NCI-H1092 (cell line): ENCODE measurements around the gene MED25.

Source experiments
- DNase-seq: peaks from one replicate; lab custom pipeline; 2025; lab: John Stamatoyannopoulos, UW

The MED25 gene

DNA sequence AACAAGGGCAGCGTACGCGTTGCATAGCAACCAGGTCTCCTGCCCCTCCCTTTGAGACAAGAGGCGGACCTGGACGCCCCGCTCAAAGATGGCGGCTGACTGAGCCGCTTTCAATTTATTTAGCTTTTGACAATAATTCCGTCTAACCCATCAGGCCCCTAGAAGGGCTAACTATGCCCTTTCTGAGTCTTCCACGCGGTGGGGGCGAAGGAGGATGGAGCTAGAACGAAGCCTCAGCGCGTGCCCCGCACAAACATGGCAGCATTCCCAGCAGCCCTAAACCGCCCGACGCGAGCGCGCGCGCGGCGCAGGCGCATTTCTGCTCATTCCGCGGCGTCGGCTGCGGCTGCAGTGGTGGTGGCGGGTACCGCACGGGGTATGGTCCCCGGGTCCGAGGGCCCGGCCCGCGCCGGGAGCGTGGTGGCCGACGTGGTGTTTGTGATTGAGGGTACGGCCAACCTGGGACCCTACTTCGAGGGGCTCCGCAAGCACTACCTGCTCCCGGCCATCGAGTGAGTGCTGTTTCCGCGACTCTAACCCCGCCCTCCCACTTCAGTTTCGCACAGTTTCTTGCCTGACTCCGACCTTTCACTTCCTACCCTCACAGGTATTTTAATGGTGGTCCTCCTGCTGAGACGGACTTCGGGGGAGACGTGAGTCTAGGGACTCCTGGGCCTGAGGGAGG lies at the start of gene MED25:
MED25 (plus strand) TSS at position 326 of the 685 bp plus-strand sequence; CDS start at position 379, 53 bp downstream.
- DNase-seq: peak; percentile 68

DNA sequence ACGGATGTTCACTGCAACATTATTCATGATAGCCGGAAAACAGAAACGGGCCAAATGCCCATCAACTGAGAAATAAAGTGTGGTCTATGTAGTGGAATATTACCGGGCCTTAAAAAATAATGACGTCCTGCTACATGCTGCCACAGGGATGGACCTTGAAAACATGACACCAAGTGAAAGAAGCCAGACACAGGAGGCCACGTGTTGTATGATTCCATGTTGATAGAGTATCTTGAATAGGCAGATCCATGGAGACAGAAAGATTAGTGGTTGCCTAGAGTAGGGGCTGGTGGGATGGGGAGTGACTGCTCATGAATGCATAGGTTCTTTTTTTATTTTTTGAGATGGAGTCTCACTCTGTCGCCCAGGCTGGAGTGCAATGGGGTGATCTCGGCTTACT lies 47.6 kb upstream of the MED25 start:
- no peak for DNase-seq

DNA sequence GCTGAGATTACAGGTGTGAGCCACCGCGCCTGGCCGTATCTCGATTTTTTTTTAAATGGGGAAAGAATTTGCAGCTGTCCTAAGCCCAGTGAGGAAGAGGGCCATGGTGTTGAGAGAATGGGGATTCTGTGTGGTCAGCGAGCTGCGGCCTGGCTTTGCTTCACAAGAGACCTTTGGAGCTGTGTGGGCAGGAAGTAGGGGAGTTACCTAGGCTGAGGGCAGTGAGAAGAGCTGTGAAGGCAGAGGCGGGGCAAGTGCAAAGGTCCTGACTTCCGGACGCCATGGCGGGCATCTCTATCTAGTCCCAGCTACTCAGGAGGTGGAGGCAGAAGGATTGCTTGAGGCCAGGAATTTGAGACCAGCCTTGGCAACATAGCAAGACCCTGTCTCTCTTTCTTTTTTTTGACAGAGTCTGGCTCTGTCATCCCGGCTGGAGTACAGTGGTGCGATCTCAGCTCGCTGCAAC lies 46.4 kb upstream of the MED25 start:
- DNase-seq: no peak

DNA sequence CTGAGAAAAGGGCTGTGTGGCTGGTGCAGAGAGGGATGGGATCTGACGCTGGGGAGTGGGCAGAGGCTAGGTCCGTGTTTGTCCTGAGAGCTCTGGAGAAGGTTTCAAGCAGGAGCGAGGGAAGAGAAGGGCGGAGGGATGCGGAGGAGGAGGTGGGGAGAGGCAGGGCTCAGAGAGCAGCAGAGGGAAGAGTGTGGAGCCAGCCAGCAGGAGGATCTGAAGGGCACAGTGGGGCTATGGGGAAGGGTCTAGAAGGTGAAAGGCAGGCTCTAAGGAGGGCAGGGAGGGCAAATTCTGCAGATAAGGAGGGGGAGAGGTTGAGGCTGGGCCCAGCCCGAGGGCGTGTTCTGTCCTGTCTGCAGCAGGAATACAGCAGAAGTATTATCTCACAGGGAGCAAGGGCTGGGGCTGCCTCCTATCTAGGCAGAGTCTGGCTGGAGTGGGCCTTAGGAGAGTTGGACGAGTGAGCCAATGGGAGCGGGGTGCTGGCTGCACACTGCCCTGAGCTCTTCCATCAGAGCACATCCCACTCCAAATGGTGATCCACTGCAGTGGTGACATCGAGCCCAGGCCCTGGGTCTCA lies 45.1 kb upstream of the MED25 start:
- no peak for DNase-seq

DNA sequence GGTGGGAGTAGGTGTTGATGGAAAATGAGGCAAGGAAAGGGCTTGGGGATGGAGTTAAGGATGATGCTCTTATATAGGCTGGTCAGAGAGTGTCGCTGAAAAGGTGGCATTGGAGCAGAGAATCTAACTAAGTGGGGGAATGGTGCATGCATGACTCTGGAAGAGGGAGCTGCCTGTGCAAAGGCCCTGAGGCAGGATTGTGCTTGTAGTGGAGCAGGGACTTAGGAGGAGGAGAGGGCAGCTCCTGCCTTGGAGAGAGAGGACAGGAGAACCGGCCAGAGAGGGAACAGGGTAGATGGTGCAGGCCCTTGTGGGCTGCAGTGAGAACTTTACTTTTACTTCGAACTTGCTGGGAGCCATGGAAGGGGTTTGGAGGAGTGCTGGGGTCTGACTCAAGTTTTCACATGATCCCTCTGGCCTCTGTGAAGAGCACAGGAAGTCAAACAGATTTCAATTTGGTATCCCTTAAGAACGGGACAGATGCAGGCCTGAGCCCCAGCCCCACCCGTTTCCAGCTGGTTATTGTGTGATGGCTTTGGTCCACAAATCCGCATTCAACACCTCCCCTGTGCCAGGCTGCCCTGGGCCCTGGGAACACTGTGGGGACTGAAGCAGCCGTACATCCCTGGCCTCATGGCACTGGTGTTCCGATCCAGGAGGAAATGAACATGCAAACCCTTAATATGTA lies 44.3 kb upstream of the MED25 start:
- DNase-seq: no peak

DNA sequence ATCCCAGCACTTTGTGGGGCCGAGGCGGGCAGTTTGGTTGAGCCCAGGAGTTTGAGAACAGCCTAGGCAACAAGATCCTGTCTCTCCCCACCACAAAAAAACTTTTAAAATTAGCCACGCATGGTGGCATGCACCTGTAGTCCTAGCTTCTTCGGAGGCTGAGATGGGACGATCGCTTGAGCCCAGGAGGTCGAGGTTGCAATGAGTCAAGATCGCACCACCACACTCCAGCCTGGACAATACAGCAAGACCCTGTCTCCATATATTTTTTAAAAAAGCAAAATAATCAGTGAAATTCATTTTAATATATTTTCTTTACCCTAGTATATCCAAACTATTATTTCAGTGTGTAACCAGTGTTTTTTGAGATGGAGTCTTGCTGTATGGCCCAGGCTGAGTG lies 43.1 kb upstream of the MED25 start:
- DNase-seq: no peak

DNA sequence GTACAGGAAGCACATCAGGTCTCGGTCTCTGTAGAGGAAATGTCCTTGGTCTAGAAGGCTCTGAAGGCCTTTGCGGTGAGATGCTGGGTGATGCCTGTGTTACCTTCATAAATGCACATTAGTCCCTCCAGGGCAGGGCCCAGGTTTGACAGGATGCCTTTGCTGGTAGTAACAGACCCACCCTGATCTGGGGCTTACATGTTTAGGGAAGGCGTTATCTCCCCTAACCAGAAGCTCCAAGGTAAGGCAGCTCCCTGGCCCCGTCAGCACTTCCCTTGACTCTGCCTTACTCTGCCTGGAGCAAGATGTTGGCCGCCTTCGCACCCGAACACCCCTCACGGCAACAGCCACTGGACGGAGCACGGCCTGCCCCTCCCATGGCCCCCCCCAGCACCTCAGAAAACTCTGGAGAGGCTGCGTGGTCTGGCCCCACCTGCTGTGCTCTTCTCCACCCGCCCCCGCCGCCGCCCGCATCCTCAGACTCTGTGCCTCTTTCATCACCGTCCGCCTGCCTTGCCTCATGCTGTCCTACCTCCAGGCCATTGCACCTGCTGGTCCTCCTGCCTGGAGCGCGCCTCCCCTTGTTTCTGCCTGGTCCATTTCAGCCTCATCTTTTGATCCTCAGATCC lies 42.2 kb upstream of the MED25 start:
- no peak for DNase-seq

DNA sequence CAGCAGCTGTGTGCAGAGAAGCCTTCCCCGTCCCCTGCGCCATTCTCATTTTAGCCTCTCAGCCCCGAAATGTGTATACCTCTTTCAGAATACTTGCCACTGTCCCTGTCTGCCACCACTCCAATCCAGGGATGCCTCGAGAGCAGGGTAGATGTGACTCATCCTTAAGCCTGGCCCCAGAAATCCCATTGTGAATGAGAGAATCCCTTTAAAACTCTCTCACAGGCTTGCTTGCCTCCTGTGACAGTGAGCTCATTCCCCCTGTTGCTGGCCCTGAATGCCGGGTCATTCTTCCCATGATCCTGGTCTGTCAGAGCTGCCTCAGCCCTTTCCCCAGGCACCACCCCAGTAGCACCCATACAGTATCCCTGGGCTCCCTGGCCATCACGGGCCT lies 41.7 kb upstream of the MED25 start:
- no peak for DNase-seq

DNA sequence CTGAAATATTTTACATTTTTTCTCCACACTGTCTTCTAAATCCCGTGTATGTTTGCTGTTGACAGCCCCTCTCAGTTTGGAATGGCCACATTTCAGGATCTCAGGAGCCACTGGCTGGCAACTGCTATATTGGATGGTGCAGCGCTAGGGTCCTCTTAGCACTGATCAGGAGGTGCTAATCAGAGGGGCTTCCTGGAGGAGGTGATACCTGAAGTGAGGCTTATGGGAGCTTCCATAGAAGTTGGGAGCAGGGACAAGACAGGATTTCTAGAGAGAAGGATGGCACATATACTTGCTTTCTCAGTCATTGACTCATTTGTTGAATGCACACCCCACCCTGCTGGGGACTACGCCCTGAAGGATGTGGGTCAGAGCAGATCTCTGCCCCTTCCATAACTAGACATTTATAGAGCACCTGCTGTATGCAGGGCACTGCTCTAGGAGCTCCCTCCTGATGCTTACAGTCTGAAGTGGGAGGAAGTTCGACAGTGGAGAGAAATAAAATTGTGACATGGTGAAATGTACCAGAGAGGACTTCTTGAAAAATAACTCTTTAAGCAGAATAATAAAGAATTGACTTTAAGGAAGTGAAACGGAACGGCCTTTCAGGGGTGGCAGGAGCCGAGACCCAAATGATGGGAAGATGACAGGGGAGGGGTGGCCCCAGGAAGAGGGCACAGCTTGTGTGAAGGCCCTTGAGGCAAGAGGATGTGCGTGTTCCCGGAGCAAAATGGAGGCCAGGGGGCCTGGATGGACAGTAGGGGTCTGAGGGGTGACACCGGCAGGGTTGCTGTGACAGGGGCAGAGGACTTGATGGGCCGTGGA lies 38.1 kb upstream of the MED25 start:
- DNase-seq: no peak

DNA sequence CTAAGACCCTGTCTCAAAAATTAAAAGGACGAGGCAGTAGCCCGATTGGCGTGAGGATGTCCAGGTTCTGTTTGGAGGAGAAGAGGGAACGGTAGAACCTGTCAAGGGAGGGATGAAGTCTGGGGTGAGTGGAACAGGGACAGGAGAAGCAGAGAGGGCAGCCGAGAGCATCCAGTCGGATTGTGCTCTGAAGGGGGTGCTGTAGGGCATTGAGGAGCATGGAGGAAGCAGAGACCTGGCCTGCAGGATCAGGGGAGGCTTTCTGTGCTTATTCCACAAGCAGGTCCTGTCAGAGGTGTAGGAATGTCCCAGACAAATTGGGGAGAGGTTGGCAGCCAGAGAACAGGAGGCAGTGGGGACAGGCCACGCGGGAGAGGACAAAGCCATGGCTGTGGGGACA lies 37.2 kb upstream of the MED25 start:
- DNase-seq: no peak

DNA sequence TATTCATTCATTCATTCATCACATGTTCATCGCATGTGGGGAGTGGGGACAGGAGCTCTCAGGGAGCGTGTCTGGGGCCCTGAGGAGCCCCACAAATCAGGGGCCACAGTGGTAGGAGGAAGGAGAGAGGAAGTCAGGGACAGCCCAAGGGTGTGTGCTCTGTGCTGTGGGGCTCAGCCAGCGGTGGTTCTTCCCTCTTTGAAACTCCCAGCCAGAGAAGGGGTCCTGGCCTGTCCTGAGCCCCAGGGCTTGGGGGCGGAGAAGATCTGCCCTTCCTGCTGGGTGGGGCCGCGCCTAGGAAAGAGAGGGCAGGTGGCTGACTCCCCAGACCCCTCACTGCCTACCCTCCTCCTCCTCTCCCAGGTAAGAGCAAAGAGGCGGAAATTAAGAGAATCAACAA lies 36.7 kb upstream of the MED25 start:
- DNase-seq: no peak

DNA sequence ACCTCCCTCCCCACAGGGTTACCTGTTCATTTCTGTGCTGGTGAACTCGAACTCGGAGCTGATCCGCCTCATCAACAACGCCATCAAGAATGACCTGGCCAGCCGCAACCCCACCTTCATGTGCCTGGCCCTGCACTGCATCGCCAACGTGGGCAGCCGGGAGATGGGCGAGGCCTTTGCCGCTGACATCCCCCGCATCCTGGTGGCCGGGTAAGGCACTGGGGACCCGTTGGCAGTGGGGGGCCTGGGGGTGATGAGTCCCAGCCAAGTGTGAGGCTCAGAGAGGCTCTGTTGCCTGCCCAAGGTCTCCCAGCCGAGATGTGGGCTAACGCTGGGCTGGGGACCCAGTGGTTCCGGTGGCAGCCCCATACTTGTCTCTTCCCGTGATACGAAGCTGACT lies 35.6 kb upstream of the MED25 start:
- DNase-seq: no peak

DNA sequence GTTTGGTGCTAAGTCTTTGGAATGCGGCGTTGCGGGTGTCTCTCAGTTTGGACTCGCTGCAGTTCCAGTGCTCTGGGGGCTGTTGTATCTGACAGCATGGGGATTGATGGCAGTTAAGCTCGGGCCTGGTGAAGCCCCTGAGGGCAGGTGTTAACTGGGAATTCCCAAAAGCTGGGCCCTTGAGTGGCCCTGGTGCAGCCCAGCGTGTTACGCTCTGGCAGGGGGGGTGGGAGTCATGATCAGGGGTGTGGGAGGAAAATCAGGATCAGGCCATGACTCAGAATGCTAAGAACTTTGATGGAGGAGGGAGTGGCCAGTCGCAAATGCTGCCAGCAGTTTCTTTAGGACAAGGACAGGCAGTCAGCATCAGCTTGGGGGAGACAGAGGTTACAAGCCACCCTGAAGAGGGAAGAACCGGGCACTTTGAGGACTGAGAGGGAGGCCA lies 31.7 kb upstream of the MED25 start:
- no peak for DNase-seq

DNA sequence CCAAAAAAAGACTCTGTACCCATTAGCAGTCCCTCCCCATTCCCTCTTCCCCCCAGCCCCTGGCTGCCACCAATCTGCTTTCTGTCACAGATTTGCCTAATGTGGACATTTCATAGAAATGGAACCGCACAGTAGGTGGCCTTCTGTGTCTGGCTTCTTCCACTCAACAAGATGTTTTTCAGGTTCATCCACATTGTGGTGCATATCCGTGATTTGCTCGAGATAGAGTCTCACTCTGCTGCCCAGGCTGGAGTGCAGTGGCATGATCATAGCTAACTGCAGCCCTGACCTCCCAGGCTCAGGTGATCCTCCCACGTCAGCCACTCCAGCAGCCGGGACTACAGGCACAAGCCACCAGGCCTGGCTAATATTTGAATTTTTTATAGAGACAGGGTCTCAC lies 30.3 kb upstream of the MED25 start:
- DNase-seq: no peak

DNA sequence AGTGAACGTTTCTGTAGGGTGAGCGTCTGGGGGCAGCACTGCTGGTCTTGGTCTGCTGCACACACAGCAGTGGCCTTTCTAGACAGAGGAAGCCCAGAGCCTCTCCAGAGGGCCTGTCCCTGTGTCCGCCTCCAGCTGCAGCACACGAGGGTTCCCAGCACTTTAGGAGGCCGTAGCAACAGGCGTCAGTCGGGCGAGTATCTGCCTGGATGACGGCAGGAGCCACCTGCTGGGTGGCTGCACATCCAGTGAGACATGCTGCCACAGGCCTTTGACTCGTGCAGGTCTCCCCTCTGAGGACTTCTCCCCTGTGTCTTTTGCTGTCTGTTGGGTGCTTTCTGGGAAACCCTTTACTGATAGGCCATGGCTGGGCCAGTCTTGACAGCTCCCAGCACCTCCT lies 29.2 kb upstream of the MED25 start:
- no peak for DNase-seq

DNA sequence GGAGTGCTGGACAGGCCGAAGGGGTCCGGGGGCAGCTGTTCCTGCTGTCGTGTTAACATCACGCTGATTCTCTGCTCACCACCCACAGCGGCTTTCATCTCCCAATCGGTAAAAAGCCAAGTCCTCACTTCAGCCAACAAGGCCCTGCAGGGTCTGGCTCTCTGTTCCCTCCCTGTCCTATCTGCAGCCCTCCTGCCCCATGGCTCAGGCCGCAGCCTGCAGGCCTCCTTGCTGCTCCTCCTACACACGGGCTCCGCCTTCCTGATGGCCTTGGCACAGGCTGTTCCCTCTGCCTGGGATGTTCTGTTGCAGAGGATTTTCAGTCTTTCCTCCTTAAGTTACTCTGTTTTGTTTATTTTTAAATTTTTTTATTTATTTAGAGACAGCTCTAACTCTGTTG lies 27.2 kb upstream of the MED25 start:
- DNase-seq: no peak

DNA sequence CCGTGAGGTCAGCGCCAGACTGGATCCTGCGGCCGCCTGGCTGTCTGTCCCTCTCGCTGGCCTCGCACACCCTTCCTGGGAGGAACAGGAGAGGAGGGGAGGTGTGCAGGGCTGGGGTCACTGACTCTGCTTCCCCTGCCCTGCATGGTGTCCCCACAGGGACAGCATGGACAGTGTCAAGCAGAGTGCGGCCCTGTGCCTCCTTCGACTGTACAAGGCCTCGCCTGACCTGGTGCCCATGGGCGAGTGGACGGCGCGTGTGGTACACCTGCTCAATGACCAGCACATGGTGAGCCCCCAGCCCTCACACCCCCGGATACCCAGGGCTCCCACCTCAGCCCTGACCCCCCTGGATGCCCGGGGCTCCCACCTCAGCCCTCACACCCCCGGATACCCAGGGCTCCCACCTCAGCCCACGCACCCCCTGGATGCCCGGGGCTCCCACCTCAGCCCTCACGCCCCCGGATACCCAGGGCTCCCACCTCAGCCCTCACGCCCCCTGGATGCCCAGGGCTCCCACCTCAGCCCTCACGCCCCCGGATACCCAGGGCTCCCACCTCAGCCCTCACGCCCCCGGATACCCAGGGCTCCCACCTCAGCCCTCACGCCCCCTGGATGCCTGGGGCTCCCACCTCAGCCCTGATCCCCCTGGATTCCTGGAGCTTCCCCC lies 26.2 kb upstream of the MED25 start:
- no peak for DNase-seq

DNA sequence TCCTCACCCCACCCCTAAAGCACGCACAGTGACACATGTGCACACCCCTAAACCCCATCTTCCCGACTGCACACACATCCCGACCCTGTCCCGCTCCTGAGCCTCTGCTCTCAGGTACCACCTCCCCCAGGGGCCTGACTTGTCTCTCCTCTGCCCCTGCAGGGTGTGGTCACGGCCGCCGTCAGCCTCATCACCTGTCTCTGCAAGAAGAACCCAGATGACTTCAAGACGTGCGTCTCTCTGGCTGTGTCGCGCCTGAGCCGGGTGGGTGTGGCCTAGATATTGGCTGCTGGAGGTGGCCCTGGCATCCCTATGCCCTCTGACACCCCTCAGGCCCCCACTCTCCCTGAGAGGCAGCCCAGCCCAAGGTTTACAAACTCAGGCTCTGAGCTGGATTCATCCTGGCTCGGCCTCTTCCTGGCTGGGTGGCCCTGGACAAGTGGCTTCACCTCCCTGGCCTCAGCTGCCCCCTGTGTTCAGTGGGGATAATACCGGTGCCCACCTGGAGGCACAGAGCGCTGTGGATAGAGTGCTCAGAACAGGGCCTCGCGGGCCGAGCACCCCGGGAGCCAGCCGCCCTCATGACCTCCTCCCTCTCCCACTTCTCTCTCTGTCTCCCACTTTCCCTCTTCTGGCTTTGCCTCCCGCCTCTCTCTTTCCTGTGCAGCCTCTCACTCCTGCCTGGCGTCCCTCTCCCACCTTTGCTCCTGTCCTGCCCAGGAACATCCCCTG lies 25.1 kb upstream of the MED25 start:
- DNase-seq: no peak

DNA sequence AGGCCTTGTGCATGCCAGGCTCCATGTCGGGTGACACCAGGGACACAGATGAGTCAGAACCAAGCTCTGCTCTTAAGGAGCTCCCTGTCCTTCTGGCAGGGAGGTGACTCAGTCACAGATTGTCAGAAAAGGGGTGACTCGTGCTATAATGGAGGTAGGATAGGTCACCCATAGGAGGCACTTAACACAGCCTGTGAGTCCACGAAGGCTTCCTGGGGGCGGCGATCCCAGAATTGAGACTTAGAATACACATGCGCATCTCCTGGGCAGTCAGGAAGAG lies 24.6 kb upstream of the MED25 start:
- no peak for DNase-seq

DNA sequence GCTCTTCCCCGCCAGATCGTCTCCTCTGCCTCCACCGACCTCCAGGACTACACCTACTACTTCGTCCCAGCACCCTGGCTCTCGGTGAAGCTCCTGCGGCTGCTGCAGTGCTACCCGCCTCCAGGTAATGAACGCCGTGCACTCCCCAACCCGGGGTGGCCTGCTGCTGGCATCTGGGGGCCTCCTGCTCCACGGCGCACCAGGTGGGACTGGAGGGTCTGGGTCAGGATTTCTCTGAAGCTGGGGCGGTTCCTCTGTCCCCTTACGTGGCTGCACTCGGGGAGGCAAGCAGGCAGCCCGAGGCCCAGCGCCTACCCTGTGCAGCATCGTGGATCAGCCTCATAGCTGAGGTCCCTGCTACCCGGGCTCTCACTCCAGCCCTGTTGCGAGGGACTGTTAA lies 22.5 kb upstream of the MED25 start:
- no peak for DNase-seq

DNA sequence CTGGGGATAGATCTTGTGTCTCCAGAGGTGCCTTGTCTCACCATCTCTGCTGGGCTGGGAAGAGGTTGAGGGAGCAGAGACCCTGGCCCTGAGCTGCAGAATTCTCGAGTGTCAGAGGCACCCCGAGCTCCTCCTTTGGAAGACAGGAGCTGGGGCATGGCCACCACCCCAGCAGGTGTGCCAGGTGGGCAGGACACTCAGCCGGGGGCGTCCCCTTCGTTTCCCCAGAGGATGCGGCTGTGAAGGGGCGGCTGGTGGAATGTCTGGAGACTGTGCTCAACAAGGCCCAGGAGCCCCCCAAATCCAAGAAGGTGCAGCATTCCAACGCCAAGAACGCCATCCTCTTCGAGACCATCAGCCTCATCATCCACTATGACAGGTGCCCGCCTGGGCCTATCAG lies 19.5 kb upstream of the MED25 start:
- DNase-seq: no peak
